NOMO-1 (cell line): Measurements from ENCODE around the gene CCDC149.

Source experiments
- DNase-seq, 2 experiments: peaks; one replicate each; lab custom pipeline; 2025; ENCODE audit not compliant: unreplicated experiment in 2 of 2; lab: John Stamatoyannopoulos, UW

The CCDC149 gene

GRCh38 chr4:24881508-24882196 is 31.2 kb downstream of the CCDC149 start:
- DNase-seq, result peak; percentile 17 to 58

- DNase-seq, result no peak
These were observed 32.7 kb downstream of the CCDC149 start for GRCh38 chr4:24880186-24880585.

- DNase-seq, result no peak
These were observed 34.2 kb downstream of the CCDC149 start for GRCh38 chr4:24878636-24879016.

- no peak for DNase-seq
These were observed 34.8 kb downstream of the CCDC149 start for GRCh38 chr4:24877868-24878635.

- DNase-seq, result no peak
These were observed 36.4 kb downstream of the CCDC149 start for GRCh38 chr4:24876431-24876830.

GRCh38 chr4:24872720-24873119 is 40.1 kb downstream of the CCDC149 start:
- no peak for DNase-seq

GRCh38 chr4:24871210-24871609 is 41.6 kb downstream of the CCDC149 start:
- DNase-seq, result no peak

GRCh38 chr4:24867766-24868296 is 45.0 kb downstream of the CCDC149 start:
- DNase-seq, result no peak

GRCh38 chr4:24867251-24867650 is 45.6 kb downstream of the CCDC149 start:
- DNase-seq, result no peak

GRCh38 chr4:24865401-24865800 is 47.4 kb downstream of the CCDC149 start:
- DNase-seq, result no peak

GRCh38 chr4:24863799-24864198 is 49.0 kb downstream of the CCDC149 start:
- DNase-seq, result no peak

GRCh38 chr4:24862073-24862751 is 50.6 kb downstream of the CCDC149 start:
- DNase-seq, result no peak

GRCh38 chr4:24858550-24858949 is 54.3 kb downstream of the CCDC149 start:
- no peak for DNase-seq

- DNase-seq, result no peak
These were observed 54.8 kb downstream of the CCDC149 start for GRCh38 chr4:24858026-24858425.

- peak; percentile 22 to 40 for DNase-seq
These were observed 56.3 kb downstream of the CCDC149 start for GRCh38 chr4:24856586-24856985.

- DNase-seq, result no peak
These were observed 57.1 kb downstream of the CCDC149 start for GRCh38 chr4:24855741-24856140.

GRCh38 chr4:24853142-24853541 is 59.7 kb downstream of the CCDC149 start:
- DNase-seq, result no peak

- no peak for DNase-seq
These were observed 62.2 kb downstream of the CCDC149 start for GRCh38 chr4:24850674-24851073.

- no peak for DNase-seq
These were observed 63.1 kb downstream of the CCDC149 start for GRCh38 chr4:24849756-24850155.

GRCh38 chr4:24849351-24849750 is 63.5 kb downstream of the CCDC149 start:
- DNase-seq, result no peak

- DNase-seq, result no peak
These were observed 66.1 kb downstream of the CCDC149 start for GRCh38 chr4:24846716-24847115.
